Activated naive CD8-positive, alpha-beta T cell treated with anti-CD3 and anti-CD28 coated beads, Interleukin-2, amount 50 U/mL, for 16 hours (primary cell): ENCODE results near the gene RALY.

Experiments
- DNase-seq: peaks from one replicate; pipeline ENCODE4 v3.0.0-alpha.2; 2020; ENCODE audit warnings: low read depth, low spot score

The RALY gene

DNA sequence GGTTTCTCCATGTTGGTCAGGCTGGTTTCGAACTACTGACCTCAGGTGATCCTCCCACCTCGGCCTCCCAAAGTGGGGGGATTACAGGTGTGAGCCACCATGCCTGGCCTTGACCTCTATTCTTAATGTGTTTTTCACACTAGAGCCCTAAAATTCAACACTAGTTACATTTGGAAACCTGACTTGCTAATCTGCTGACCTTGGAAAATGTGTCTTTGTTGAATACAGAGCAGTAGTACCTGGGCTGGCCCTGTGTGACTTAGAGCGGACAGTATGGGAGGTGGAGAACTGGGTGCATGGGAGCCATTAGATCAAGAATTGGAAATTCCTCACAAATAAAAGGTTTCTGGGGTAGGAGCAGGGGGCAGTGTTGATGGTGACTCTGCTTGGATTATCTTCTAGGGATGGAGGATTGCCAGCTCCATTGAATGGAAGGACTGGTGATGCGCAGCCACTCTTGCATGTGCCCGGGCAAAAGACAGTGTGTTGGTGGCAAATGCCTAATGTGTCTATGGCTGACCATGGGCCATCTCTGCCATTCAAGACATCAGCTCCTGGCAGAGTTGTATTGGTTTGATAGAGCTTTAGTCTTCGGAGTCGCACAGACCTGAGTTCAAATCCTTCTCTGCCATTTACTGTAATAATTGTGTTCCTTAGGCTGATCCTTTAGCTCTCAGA lies 53.4 kb downstream of the RALY start:
- no peak for DNase-seq

GRCh38 chr20:34047917-34048316 lies 54.2 kb downstream of the RALY start:
- DNase-seq: no peak

DNA sequence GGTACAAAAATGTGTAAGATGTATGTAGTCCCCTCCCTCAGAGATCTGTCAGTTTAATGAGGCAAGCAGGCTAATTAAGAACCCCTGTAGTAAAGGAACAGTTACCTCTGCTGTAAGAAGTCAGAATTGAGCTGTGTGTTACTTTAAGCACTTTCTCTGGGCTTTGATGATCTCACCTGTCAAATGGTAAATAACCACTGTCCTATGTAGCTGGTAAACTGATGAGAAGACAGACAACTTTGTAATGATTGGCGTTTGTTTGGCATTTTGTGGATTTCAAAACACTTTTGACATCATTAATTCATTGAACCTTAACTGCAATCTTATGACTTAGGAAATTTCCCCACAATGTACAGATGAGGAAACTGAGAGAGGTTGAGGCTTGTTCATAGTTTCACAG lies 55.7 kb downstream of the RALY start:
- no peak for DNase-seq

DNA sequence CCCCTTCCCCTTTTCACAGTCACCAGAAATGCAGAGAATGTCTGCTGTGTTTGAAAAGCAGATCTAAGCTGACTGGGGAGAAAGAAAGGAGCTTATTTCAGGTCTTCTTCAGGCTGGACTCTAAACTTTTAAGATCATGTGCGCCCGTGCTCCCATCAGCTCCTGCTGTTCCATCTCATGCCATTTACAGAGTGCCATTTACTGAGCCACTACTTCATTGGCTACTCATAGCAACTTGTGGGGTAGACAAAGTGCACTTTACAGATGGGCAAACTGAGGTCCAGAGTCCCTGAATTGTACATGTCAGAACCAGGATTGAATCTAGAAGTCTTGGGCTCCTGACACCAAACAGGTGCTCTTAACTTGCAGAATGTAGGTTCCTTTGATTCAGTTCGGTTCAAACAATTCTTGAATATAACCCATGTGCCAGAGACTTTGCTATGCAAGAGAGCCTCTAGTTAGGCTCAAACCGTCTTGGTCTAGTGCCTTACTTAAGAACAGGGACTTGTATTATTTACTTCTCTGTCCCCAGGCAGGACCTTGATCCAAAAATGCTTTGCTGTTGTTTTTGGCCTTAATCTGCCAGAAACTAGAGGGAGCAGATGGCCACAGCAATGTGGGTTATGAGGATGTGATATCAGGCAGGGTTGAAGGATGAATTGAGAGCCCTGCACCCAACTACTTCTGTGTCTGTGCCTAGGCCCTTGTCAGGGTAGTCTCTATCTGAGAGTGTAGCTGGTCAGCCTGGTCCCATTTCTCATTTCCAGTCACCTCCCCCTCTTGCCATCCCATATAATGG lies 56.4 kb downstream of the RALY start:
- no peak for DNase-seq

GRCh38 chr20:34052414-34052813 lies 58.7 kb downstream of the RALY start:
- DNase-seq: no peak

DNA sequence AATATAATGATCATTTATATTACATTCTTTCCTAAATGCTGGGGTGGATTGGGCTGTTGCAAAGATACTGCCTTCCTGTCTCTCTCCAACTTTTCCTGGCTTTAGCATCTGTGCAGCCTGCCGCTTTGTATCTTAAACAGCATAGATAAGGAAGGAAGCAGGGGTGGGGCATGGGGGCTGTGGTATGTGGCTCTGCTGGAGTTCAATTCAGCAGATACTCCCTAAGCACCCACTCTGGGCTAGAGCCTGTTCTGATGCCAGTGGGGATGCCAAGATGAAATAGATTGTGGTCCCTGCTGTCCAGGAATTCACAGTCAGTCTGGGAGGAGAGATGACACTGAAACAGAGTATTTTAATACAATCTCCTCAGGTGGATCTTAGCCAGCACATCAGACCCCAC lies 61.6 kb downstream of the RALY start:
- DNase-seq: no peak

- DNase-seq: no peak
Observed at GRCh38 chr20:34058831-34059230, 65.1 kb downstream of the RALY start.

DNA sequence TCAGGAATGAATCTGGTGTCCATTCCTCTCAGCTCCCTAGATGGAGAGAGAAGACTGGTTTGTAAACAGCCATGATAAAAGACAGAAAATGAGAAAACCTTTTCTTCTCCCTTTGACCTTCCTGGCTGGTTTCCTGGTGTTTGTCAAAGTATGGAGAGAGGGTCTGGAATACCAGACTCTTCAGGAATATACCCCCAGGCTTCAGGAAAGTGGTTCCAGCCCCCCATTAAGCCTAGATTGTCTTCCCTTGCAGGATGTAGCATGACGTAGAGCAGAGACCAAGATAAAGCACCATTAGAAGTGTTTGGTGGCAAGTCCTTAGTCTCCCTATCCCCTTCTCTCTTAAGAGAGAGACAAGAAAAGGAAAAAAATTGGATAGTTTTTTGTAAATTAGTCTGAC lies 67.3 kb downstream of the RALY start:
- DNase-seq: no peak

GRCh38 chr20:34061695-34062094 lies 68.0 kb downstream of the RALY start:
- no peak for DNase-seq

GRCh38 chr20:34062570-34063482 lies 69.1 kb downstream of the RALY start:
- no peak for DNase-seq

- DNase-seq: no peak
Observed at GRCh38 chr20:34064286-34064685, 70.6 kb downstream of the RALY start.

DNA sequence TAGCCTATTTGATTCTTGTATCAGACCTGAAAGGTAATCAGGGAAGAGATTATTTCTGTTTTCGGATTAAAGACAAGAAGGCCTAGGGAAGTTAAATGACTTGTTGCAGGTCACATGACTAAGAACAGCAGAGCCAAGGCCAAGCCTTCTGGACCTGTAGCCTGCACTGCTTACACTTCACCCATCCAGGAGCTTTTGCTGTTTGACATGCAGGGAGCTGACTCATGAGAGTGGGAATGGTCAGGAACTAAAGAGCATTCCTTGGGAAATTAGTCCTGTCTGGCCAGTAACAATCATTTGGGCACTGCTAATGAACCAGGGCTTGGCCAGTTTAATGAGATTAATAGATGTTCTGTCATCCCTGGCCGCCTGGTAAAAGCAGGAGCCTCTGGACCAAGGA lies 71.5 kb downstream of the RALY start:
- no peak for DNase-seq

DNA sequence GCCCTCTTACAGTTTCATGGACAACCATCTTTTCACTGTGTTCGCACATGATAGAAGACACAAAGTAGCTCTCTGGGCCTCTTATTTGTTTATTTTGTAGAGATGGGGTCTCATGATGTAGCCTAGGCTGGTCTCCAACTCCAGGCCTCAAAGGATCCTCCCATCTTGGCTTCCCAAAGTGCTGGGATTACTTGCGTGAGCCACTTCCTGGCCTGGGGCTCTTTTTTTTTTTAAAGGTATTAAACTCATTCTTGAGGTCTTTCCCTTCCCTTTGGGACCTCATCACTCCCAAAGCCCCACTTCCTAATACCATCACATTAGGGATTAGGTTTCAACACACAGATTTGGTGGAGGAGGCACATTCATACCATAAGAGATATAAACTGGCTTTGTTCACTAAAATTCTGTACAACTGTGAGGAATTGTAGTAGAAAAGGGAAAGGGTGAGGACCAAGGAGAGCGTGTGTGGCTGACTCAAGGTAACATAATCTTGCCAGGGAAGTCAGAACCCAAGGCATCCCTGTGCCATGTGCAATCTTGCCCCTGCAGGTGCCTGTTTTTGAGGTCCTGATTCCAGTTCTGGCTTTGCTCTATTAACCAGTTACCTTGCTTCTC lies 72.9 kb downstream of the RALY start:
- no peak for DNase-seq

DNA sequence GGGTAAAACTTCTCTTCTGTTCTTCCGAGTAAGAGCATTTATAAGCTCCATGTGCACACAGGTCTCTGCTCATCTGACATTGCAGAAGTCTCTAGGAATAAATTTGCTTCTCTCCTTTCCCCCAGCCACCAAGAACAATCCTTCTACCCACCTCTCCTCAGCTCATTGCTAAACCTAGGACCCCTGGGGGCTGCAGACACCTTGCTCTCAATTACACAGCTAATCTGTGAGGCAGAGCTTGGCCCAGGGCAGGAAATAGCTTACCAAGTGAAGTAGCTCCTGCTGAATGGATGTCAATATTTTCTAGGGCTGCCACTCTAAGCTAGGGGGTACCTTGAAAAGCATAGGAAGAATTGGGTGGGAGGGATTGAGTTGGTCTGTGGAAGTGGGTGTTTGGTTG lies 74.3 kb downstream of the RALY start:
- no peak for DNase-seq

DNA sequence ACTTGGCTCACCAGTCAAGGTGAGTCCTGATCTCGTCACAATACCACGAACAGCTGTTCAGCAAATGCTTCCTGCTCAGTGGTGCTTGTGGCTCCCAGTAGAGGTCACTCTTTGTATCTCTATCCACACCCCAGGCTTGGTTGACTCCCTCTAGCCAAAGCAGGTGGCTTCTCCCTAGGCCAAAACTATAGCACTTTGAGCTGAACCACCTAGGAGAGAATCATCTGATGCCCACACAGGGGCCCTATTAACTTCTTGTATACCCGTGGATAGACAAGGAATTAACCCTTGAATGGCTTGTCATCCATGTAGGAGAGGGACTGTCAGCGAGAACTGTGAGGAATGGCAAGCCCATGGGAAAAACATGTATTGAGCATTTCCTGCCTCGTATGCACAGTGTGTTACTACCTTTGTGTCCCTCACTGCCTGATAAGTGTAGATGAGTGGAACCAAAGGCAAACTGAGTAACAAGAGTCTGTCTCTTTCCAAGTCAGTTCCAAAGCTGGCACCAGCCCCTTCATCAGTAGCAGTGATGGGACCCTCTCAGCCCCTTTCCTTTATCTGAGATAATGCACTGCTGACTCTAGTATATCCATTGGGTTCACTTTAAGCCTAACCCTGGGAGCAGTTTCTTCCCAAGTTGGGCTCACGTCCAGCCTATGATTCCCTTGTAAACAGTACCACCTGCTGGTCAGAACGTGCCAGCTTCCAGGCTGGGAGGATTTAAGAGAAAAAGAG lies 75.8 kb downstream of the RALY start:
- no peak for DNase-seq

GRCh38 chr20:34070079-34070439 lies 76.3 kb downstream of the RALY start:
- DNase-seq: no peak

GRCh38 chr20:34070859-34071258 lies 77.1 kb downstream of the RALY start:
- no peak for DNase-seq

GRCh38 chr20:34072076-34072475 lies 78.4 kb downstream of the RALY start:
- no peak for DNase-seq

- no peak for DNase-seq
Observed at GRCh38 chr20:34072778-34073177, 79.1 kb downstream of the RALY start.

DNA sequence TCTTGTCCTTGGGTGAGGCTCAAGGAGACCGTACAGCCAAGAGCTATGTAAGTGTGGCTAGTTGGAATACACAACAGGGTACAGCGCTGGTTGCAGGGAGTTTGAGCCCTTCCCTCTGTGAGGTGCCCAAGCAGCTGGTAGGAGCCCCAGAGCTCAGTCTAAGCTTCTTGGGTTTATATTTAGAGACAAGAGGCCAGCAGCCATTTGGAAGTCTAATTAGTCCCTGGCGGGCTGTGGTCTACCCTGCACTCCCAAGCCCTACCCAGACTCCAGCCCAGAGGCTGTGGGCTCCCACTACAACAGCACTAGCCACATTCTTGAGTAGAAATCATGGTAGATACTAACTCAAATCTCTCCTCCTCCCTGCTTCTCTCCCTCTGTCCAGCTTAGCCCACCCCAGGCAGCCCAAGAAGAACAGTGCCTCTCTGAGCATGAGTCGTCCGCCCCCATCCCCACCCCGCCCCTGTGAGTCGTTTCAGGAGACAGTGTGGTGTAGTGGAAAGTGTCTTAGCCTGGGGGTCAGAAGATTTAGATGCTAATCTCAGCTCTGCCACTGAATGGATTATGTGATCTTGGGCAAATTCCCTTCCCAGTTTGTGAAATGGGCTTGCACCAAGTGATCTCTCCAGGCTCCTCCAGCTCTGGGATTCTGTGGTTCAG lies 80.5 kb downstream of the RALY start:
- no peak for DNase-seq

- DNase-seq: no peak
Observed at GRCh38 chr20:34075647-34076046, 81.9 kb downstream of the RALY start.
